HG03354 (cell line): ENCODE results near the gene SBF2.
"Not testable (repeated sequence)": the region's sequence is repeated elsewhere in the genome, so short reads cannot be mapped to it uniquely, and the experiment has no call there.

Experiments
- ATAC-seq: cut with Tn5 transposase; IDR thresholded peaks from one replicate; pipeline ENCODE4 v1.9.1; 2021; ENCODE audit warnings: mild to moderate bottlenecking; ENCODE audit not compliant: unreplicated experiment, poor library complexity, severe bottlenecking

Gene SBF2

GRCh38 chr11:10038521-10039302 lies 255.3 kb downstream of the SBF2 start:
- no peak for ATAC-seq

DNA sequence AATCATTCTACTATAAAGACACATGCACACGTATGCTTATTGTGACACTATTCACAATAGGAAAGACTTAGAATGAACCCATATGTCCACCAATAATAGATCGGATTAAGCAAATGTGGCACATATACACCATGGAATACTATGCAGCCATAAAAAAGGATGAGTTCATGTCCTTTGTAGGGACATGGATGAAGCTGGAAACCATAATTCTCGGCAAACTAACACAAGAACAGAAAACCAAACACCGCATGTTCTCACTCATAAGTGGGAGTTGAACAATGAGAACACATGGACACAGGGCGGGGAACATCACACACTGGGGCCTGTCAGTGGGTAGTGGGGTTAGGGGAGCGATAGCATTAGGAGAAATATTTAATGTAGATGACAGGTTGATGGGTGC lies 258.1 kb downstream of the SBF2 start:
- not testable (repeated sequence) for ATAC-seq

DNA sequence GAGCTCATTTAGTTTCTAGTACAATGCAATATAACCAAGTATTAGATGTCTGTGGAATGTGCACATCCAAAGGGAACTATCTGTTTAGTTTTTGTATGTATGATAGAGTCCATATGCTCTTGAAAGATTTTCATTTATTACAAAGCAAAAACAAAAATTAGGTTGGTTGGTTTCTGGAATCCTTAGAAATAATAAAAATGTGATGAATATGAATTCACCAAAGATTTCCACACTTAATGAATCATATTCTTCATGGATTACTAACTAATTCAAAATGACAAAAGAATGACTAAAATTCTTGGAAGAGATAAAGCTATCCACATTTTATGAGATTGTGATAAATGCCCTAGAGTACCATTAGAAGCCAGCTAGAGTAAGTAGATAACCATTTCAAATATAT lies 261.1 kb downstream of the SBF2 start:
- no peak for ATAC-seq

DNA sequence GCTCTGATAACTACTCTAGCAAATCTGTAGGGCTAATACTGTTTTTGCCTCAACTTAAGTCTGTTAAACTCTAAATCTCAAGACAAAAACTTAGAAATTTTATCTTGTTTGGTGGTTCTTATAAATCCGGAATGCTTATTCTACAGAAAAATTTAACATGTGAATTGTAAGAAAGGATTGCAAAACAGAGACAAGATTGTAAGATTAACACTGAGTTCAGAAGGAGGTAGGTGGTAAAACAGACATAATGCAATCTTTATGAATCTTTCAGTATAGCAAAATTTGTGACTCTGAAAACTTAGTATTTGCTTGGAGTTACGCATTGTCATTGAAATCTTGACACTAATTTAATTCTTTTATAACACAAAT lies 263.9 kb downstream of the SBF2 start:
- ATAC-seq: no peak

GRCh38 chr11:10029386-10030121 lies 264.5 kb downstream of the SBF2 start:
- ATAC-seq: no peak

DNA sequence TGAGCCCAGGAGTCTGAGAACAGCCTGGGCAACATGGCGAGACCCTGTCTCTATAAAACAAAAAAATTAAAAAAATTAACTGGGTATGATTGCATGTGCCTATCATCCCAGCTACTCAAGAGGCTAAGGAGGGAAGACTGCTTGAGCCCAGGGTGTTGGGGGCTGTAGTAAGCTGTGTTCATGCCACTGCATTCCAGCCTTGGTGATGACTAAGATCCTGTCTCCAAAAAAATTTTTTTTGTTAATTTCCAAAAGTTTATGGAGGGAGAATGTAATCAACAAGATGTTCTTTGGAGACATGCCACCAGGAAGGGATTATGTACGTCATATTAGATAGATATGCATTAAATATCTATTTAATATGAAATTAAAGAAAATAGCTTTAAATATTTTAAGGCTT lies 267.5 kb downstream of the SBF2 start:
- ATAC-seq: no peak

- no peak for ATAC-seq
These were observed 270.8 kb downstream of the SBF2 start for GRCh38 chr11:10023212-10023611.

DNA sequence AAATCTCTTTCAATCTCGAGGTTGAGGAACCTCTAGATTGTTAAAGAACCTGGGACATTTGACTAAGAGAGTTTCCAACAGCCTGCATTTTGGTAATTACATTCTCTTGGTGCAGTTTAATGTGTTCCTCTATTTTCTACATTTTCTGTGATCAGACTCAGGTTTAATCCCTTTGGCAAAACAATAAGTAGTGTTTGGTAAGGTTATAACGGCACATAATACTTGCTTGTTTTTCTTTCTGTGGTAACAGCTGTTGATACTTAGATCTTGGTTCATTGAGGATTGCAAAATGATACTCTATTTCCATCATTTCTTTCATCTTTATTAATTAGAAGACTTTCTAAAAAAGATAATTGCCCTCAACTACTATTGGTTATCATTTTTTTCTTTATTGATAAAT lies 271.3 kb downstream of the SBF2 start:
- ATAC-seq: no peak

GRCh38 chr11:10021563-10021962 lies 272.5 kb downstream of the SBF2 start:
- ATAC-seq: no peak

- no peak for ATAC-seq
These were observed 273.9 kb downstream of the SBF2 start for GRCh38 chr11:10019906-10020682.

DNA sequence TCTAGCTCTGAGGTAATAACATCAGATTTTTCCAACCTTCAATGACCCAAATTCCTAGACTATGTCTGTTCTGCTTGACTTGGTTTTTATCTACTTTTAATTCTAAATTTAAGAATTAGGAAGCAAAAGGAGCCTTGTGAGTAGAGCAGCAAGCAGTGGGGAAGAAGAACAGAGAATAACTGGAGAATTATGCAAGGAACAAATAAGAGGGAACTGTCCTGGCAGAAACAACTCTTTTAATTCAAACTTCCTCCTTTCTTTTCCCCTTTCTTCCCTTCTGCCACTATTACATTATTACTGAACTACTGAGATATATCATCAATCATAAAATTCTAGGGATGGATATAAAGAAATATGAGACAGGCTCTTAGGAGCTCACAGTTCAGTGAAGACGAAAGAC lies 276.1 kb downstream of the SBF2 start:
- ATAC-seq: no peak

DNA sequence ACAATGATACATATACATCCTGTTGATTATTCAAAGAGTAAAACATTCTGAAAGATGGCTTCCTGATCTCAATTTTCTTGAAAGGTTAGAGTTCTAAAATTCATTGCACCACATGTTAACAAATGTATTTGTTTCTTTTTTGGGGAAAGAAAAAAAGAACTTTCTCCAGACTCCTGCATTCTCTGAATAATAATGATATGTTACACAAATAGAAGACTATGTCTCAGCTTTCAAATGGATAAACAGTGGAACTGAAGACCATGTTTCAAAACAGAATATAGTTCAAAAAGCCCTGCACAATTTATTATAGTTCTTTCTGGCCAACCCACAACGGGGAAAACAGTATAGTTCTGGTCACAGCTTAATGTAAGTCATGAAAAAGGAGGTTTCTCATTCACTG lies 277.0 kb downstream of the SBF2 start:
- ATAC-seq: no peak

- no peak for ATAC-seq
These were observed 282.0 kb downstream of the SBF2 start for GRCh38 chr11:10012068-10012467.

DNA sequence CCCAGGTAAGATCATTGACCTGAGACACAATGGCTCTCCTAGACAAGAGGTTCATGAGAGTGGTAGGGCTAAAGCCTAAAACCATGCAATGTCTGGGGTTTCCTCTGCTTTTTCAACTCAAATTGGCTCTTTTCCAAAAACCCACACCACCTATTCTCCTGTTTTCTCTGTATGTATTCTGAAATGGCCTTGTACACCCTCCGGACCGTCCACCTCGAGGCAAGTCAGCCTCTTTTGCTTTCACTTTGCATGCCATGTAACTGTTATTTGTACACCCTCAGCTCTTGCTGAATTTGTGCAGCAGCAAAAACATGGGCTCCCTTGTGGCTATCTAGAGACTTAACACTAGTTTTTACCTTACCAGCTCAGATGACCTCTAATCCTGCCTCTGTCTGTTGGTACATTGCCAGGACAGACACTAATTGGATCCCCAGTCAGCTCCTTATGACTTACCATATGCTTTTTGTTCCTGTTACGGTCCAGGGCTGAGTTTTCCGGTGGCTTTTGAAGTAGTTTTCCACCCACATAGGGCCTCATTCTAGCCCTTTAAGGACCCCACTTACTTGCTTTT lies 288.0 kb downstream of the SBF2 start:
- ATAC-seq: no peak

DNA sequence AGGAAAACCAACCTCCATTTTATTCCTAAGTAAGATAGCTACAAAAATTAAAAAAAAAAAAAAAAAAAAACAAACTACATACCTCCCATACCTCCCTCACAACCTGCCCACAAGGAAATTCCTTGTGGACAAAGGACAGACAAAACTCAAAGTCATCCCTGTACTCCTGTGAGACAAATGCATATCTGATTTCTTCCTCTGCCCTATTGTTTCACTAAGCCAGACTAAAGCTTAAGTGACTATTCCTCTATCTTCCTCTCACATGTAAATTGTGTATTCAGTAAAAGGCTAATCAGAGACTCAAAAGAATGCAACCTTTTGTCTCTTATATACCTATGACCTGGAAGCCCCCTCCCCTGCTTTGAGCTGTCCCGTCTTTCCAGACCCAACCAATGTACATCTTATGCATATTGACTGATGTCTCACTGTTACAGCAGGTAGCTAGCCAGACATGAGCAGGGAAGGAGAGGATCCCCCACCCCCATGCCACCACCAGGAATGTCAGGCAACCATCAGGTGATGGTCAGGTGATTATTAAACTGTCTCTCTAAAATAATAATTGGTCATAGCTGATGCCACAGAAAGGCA lies 289.4 kb downstream of the SBF2 start:
- ATAC-seq: no peak

GRCh38 chr11:10002221-10002620 lies 291.8 kb downstream of the SBF2 start:
- ATAC-seq: no peak

DNA sequence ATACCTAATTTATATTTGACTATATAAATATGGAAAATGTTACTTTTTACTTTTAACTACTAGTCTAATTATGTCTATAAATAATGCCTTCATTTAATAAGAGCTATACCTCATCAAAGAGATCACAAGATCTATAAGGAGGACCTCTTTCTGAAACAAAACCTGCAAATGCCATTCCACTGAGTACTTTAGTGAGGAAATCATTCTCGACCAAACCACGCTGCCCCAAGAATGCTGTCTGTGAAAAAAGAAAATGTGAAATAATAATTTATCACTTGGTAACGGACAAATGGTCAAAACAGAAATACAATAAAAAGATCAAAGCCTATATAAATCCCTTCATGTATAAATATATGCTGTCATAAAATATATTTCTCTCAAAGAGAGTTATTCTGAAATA lies 301.7 kb downstream of the SBF2 start:
- no peak for ATAC-seq

DNA sequence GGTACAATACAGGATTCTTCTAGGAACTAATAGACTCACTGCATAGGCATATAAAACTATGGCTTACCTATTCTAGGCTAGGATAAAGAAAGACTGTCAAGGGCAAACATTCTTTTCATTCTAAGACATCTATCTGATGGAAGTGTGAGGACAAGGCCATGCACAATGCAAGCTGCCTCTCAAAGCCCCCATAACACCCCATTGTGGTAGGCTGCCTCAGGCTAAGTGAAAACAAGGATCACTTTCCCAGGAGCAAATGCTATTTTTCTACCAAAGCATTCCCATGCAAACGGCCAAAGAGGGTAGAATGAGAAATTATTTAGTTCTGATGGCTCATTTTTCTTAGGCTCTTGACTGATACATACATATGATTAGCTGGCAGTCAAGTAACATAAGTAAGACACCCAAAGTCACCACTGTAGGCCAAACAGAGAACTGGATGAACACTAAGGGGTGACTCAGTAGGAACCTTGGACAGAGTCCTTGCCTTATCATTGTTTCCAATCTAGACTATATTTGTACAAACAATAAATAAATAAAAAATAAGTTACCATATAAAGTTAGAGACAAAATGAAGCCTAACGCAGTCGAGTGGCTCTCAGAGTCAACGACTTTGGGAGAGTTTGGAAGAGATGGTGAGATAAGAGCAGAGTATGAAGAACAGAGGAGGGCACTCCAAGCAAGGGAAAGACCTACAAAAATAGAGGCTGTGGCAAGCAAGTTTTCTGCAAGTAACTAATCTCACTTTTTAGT lies 303.6 kb downstream of the SBF2 start:
- ATAC-seq: no peak

GRCh38 chr11:9987303-9987702 lies 306.7 kb downstream of the SBF2 start:
- not testable (repeated sequence) for ATAC-seq
